Naive thymus-derived CD8-positive, alpha-beta T cell (primary cell): ENCODE measurements around the gene DSCAM. TPM values are rescaled to one million over a fixed set of nuclear protein-coding genes. Genes with fewer than 3 reads are reported as not detected.
"Not testable (repeated sequence)": the region's sequence is repeated elsewhere in the genome, so short reads cannot be mapped to it uniquely, and the experiment has no call there.

Source experiments
- ATAC-seq, 2 donors: fragments of 150-1000 bp; cut with Tn5 transposase in 1 of 2; sonication (Bioruptor Pico), chemical (Tn5 transposase) in 1 of 2; 1 replicate in 1 of 2; 2 replicates in 1 of 2; pipeline ENCODE4 v1.10.0; 2021; ENCODE audit warnings: mild to moderate bottlenecking in 2 of 2, moderate library complexity in 2 of 2
- POLR2A ChIA-PET: fragments of 350-600 bp; sonication (Branson Sonifier 250); formaldehyde crosslinking; loops from one replicate; lab custom pipeline; 2021; ENCODE audit warnings: antibody characterized with exemption; lab: Charles Lee
- DNase-seq, 10 donors: peaks; one replicate each; pipeline versions ENCODE4 v3.0.0 to v3.0.0-alpha.2; 2020 to 2022
- H3K27ac Mint-ChIP-seq, 10 donors: one replicate each; pipeline ENCODE4 v1.8.0; 2020 to 2022; ENCODE audit warnings: mild to moderate bottlenecking in 10 of 10, mixed read lengths in 10 of 10, moderate library complexity in 4 of 10, inconsistent platforms in 1 of 10
- H3K27me3 Mint-ChIP-seq, 5 donors: one replicate each; pipeline ENCODE4 v1.8.0; 2021 to 2022; ENCODE audit warnings: mixed read lengths in 5 of 5
- H3K36me3 Mint-ChIP-seq, 3 donors: one replicate each; pipeline ENCODE4 v1.8.0; 2020 to 2022; ENCODE audit warnings: mixed read lengths in 3 of 3, mild to moderate bottlenecking in 2 of 3, inconsistent platforms in 1 of 3
- H3K4me1 Mint-ChIP-seq, 4 donors: one replicate each; pipeline ENCODE4 v1.8.0; 2021 to 2022; ENCODE audit warnings: mixed read lengths in 4 of 4
- H3K4me3 Mint-ChIP-seq, 10 donors: one replicate each; pipeline ENCODE4 v1.8.0; 2020 to 2022; ENCODE audit warnings: mild to moderate bottlenecking in 10 of 10, mixed read lengths in 10 of 10, moderate library complexity in 6 of 10, inconsistent platforms in 1 of 10
- H3K9me3 Mint-ChIP-seq, 9 donors: one replicate each; pipeline ENCODE4 v1.8.0; 2020 to 2022; ENCODE audit warnings: mixed read lengths in 9 of 9, mild to moderate bottlenecking in 3 of 9, inconsistent platforms in 1 of 9, moderate library complexity in 1 of 9
- polyA plus RNA-seq, 3 donors: library from polyadenylated mRNA; unstranded; fragments of 300-500 nt; fragmentation: Illumina TruSeq; gene quantifications; one replicate each; pipeline ENCODE4 v1.2.3, GENCODE V29; 2021
- total RNA-seq, 8 experiments: library from RNA in 2 of 8; stranded (reverse) in 2 of 8; gene quantifications; one replicate each; pipeline ENCODE4 v1.2.3 and lab custom pipeline; 2021 to 2026

The DSCAM gene
- total and polyA plus RNA-seq, 5 experiments from 2014 or later = not detected

DNA sequence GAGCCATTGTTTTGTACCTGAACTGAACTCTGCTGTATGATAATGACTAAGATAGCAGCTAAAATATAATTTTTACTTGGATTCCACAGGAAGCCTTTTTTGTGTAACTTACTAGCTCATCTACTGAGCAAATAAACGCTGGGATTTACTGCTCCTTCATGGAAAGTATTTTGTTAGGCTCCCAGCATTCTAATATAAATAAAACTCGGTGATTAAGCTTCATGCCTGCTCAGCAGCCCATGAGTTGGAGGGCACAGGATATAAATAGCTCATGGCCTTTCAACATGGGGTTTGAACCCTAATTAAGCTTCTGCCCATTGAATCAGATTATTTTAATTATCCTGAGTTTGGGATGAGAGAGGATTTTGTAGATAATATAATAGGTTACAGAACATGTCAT is 799.7 kb downstream of the DSCAM start:
- POLR2A ChIA-PET = no interaction called here
- ATAC-seq (no peak), DNase-seq (no peak)
- Mint-ChIP-seq H3K27ac (no peak overlapping the region), H3K36me3 (no peaks in the 10 kb centered on the region), H3K4me1 (peaks cover 0 to 2% (median 0%) of the 10 kb centered on the region in 4 donors), H3K9me3 (peaks cover 0 to 5% (median 0%) of the 10 kb centered on the region in 9 donors), H3K27me3 (peaks cover 0 to 3% (median 0%) of the 10 kb centered on the region in 5 donors), H3K4me3 (no peak overlapping the region)

DNA sequence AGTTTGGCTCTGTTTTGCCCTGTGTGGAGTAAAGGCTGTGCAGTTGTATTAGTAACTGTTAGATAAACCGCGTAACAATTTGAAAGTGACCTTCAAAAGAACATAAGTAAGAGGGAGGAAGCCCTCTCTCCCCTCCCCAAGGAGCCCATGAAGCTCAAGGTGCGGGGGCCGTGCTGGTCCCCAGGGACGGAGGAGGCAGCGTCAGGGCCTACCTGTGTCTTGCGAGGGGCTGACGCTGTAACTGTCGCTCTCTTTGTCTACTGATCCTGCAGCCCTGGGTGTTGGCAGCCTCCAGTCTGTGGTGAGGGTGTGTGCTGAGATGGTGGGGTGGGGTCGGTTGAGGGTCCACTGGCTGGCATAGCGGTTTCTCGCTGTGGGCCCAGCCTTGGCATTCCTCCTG is 803.1 kb downstream of the DSCAM start:
- no peak overlapping the region for H3K27ac Mint-ChIP-seq
- H3K4me3 Mint-ChIP-seq = no peak overlapping the region
- H3K27me3 Mint-ChIP-seq = no peaks in the 10 kb centered on the region
- H3K36me3 Mint-ChIP-seq = no peaks in the 10 kb centered on the region
- H3K4me1 Mint-ChIP-seq = peaks cover 0 to 2% (median 0%) of the 10 kb centered on the region in 4 donors
- no peak for DNase-seq
- ATAC-seq = no peak
- POLR2A ChIA-PET = no interaction called here
- peaks cover 0 to 19% (median 2%) of the 10 kb centered on the region in 9 donors for H3K9me3 Mint-ChIP-seq

DNA sequence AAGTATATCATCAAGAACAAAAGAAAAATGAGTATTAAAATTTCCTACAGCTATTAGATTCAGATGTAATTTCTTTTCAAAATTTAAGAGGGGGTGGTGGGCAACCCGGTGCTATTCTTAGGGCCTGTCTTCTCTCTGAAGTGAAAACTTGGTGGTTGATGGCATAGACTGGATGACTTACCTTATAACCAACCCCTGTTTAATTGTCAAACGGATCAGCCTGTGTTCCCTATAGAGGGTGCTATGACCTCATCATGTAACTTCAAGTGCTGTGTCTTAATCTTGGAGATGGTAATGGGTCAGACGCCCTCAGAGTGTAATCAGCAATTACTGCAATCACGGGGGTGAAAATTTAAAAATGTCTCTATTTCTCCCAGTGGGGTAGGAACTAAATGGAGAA is 803.5 kb downstream of the DSCAM start:
- no peak for DNase-seq
- H3K27me3 Mint-ChIP-seq = no peaks in the 10 kb centered on the region
- H3K36me3 Mint-ChIP-seq = no peaks in the 10 kb centered on the region
- no peak overlapping the region for H3K4me3 Mint-ChIP-seq
- ATAC-seq = no peak
- POLR2A ChIA-PET = no interaction called here
- H3K9me3 Mint-ChIP-seq = peaks cover 0 to 20% (median 2%) of the 10 kb centered on the region in 9 donors
- H3K4me1 Mint-ChIP-seq = peaks cover 0 to 2% (median 0%) of the 10 kb centered on the region in 4 donors
- no peak overlapping the region for H3K27ac Mint-ChIP-seq

DNA sequence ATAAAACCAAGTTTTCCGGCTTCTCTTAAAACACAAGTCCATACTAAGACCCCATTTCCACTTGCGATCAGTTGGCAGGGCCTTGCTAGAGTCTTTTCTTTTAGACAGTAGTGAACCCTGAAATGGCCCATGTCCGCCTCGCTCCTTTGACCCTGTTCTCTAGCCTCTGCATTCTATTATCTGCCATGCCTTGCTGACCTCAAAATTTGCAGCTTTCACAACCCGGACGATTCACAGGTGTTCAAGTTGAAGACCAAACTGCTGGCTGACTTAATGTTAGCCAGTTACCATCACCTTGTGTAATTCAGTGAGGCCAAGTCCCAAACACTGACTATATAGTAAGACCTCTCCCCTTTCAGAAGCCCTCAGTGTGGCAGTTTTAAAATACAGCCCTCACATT is 805.5 kb downstream of the DSCAM start:
- Mint-ChIP-seq H3K4me3 (no peak overlapping the region), H3K36me3 (no peaks in the 10 kb centered on the region)
- POLR2A ChIA-PET = no interaction called here

DNA sequence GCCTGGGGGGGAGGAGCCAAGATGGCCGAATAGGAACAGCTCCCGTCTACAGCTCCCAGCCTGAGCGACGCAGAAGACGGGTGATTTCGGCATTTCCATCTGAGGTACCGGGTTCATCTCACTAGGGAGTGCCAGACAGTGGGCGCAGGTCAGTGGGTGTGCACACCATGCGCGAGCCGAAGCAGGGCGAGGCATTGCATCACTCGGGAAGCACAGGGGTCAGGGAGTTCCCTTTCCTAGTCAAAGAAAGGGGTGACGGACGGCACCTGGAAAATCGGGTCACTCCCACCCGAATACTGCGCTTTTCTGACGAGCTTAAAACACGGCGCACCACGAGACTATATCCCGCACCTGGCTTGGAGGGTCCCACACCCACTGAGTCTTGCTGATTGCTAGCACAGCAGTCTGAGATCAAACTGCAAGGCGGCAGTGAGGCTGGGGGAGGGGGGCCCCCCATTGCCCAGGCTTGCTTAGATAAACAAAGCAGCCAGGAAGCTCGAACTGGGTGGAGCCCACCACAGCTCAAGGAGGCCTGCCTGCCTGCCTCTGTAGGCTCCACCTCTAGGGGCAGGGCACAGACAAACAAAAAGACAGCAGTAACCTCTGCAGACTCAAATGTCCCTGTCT is 813.7 kb downstream of the DSCAM start:
- DNase-seq, H3K27ac Mint-ChIP-seq, POLR2A ChIA-PET, H3K4me3 Mint-ChIP-seq, ATAC-seq, H3K36me3 Mint-ChIP-seq, H3K4me1 Mint-ChIP-seq: not testable (repeated sequence)
- H3K9me3 Mint-ChIP-seq = peaks cover 0 to 14% (median 3%) of the 10 kb centered on the region in 9 donors
- H3K27me3 Mint-ChIP-seq = peaks cover 4 to 32% (median 11%) of the 10 kb centered on the region in 5 donors

More for the DNA sequence above, 805.5 kb downstream of the DSCAM start:
- Mint-ChIP-seq H3K27me3 (no peaks in the 10 kb centered on the region), H3K4me1 (peaks cover 0 to 2% (median 0%) of the 10 kb centered on the region in 4 donors), H3K27ac (no peak overlapping the region), H3K9me3 (peaks cover 0 to 20% (median 2%) of the 10 kb centered on the region in 9 donors)
- DNase-seq (no peak), ATAC-seq (no peak)

DNA sequence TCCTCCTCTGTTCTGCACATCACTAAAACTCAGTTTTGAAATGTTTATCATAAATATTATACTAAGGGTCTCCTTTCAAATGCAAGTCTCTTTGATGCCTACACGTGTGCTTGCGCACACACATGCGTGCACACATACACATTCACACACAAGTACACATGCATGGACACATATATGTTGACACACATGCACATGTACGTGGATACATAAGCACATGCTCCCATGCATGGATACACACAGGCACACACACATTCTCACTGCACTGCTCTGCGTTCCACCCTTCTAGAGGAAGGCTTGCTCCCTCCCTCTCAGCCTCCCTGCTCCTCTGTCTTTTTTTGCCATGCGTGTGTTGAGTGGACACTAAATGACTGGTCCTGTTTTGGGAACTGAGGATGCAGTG is 817.1 kb downstream of the DSCAM start:
- Mint-ChIP-seq H3K36me3 (no peaks in the 10 kb centered on the region), H3K27me3 (peaks cover 4 to 32% (median 11%) of the 10 kb centered on the region in 5 donors), H3K4me3 (no peak overlapping the region), H3K4me1 (no peaks in the 10 kb centered on the region), H3K9me3 (peaks cover 0 to 14% (median 3%) of the 10 kb centered on the region in 9 donors), H3K27ac (no peak overlapping the region)
- DNase-seq (no peak), ATAC-seq (no peak)
- POLR2A ChIA-PET = no interaction called here

DNA sequence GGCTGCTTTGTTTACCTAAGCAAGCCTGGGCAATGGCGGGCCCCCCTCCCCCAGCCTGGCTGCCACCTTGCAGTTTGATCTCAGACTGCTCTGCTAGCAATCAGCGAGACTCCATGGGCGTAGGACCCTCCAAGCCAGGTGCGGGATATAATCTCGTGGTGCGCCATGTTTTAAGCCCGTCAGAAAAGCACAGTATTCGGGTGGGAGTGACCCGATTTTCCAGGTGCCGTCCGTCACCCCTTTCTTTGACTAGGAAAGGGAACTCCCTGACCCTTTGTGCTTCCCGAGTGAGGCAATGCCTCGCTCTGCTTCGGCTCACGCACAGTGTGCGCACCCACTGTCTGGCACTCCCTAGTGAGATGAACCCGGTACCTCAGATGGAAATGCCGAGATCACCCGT is 818.6 kb downstream of the DSCAM start:
- DNase-seq, ATAC-seq, H3K36me3 Mint-ChIP-seq, H3K4me3 Mint-ChIP-seq, H3K27ac Mint-ChIP-seq, H3K4me1 Mint-ChIP-seq, POLR2A ChIA-PET: not testable (repeated sequence)
- peaks cover 4 to 32% (median 11%) of the 10 kb centered on the region in 5 donors for H3K27me3 Mint-ChIP-seq
- H3K9me3 Mint-ChIP-seq = peaks cover 0 to 14% (median 3%) of the 10 kb centered on the region in 9 donors

DNA sequence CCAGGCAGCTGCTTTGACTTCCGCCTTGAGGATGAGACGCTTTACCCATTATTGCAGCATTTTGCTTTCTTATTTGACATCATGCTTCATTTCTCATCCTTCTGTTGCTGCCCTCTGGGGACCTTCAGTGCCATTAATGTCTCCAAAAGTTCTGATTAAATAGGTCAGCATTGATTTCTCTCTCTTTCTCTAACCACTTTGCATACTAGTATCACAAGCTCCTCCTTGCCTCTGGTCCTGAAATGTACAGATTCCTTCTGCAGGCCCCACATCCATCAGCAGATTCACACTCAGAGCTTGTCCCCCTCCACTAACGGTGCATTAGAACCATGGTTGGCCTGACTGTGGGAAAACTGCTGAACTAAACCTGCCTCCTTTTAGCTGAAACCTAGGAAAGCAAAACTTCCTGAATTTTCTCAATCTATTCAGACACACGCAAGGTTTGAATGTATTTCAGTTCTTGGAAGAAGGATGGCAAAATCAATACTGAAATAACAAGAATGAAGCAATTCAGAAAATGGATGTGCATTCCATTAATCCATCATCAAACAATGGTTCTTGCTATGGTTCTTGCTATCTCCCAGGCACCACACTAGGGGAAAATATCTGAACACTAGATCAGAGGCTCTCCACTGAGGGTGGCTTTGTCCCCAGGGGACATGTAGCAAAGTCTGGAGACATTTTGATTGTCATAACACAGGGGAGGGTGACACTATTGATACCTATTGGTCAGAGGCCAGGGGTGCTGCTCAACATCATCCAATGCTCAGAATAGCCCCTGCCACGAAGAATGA is 825.2 kb downstream of the DSCAM start:
- POLR2A ChIA-PET = no interaction called here
- Mint-ChIP-seq H3K4me1 (no peaks in the 10 kb centered on the region), H3K27me3 (peaks cover 0 to 8% (median 0%) of the 10 kb centered on the region in 5 donors), H3K9me3 (peaks cover 0 to 26% (median 3%) of the 10 kb centered on the region in 9 donors), H3K27ac (no peak overlapping the region), H3K36me3 (no peaks in the 10 kb centered on the region), H3K4me3 (no peak overlapping the region)
- no peak for DNase-seq
- no peak for ATAC-seq

DNA sequence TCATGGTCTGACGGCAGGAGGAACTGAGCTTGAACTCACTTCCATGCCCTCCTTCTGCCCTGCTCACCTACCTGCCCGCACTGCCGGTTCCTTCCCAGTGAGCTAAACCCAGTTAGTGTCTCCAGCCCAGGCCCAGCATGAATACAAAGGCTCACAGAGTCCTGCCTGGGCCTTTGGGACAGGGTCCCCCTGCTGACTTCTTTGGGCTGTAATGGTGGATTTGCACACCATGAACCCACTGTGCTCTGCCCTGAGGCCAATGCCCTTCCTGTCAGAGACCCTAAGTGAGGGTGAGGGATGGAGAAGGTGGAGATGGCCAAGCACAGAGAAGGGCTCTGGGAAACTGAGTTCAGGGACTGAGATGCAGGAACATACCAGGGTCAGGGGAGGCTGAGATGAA is 826.3 kb downstream of the DSCAM start:
- Mint-ChIP-seq H3K4me1 (peaks cover 0 to 2% (median 0%) of the 10 kb centered on the region in 4 donors), H3K36me3 (no peaks in the 10 kb centered on the region), H3K9me3 (peaks cover 0 to 26% (median 3%) of the 10 kb centered on the region in 9 donors), H3K27ac (no peak overlapping the region), H3K27me3 (peaks cover 0 to 8% (median 0%) of the 10 kb centered on the region in 5 donors), H3K4me3 (no peak overlapping the region)
- ATAC-seq = no peak
- DNase-seq = no peak
- POLR2A ChIA-PET = no interaction called here

DNA sequence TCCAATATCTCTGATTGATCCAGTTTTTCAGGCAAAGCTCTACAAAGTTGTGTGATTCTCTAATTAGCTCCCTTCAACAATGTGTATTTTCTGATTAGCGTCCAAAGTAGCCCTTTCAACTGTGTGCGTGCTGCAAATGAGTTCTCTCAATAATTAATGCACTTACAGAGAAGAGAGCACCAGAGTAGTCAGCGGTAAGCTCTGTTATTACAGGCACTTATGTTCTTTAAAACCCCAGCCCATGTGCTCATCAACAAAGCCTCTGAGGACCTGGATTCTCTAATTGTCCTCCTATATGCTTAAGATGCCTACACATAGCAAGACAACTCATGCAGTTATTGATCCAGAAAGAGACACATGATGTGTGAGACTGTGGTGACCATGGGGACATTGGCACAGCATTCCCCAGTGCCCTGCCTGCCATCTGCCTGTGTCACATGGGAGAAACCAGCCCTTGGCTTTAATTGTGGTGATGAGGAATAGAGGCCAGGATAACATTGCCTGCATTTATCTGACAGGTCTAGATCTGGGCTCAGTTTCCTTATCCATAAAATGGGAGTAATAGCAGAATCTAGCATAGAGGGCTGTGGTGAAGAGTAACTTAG is 828.0 kb downstream of the DSCAM start:
- ATAC-seq = no peak
- POLR2A ChIA-PET = no interaction called here
- H3K9me3 Mint-ChIP-seq = peaks cover 0 to 37% (median 7%) of the 10 kb centered on the region in 9 donors

DNA sequence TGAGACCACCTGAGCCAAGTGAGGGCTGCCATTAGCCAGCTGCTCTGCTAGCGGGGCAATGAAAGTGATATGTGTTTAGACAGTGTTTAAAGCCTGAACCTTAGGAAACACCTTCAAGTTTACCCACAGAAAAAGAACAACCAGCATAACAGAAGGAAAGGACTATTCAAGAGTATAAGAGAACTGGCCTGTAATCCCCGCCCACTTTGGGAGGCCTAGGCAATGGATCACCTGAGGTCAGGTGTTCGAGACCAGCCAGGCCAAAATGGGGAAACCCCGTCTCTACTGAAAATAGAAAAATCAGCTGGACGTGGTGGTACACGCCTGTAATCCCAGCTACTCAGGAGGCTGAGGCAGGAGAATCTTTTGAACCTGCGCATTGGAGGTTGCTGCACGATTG is 830.3 kb downstream of the DSCAM start:
- no peaks in the 10 kb centered on the region for H3K36me3 Mint-ChIP-seq
- H3K27me3 Mint-ChIP-seq = peaks cover 0 to 8% (median 0%) of the 10 kb centered on the region in 5 donors
- peaks cover 0 to 35% (median 7%) of the 10 kb centered on the region in 9 donors for H3K9me3 Mint-ChIP-seq
- peaks cover 0 to 4% (median 0%) of the 10 kb centered on the region in 4 donors for H3K4me1 Mint-ChIP-seq
- no peak overlapping the region for H3K27ac Mint-ChIP-seq
- no peak for ATAC-seq
- no peak for DNase-seq
- POLR2A ChIA-PET = interaction anchor here (0.7 kb wide), 1 partner anchor 90 kb away, joined by 6 read pairs; no protein-coding TSS in a partner anchor
- no peak overlapping the region for H3K4me3 Mint-ChIP-seq

More for the DNA sequence above, 828.0 kb downstream of the DSCAM start:
- Mint-ChIP-seq H3K36me3 (no peaks in the 10 kb centered on the region), H3K4me1 (peaks cover 0 to 4% (median 0%) of the 10 kb centered on the region in 4 donors), H3K4me3 (peak overlapping the region in 1 of 10 donors; percentile 10), H3K27me3 (peaks cover 0 to 8% (median 0%) of the 10 kb centered on the region in 5 donors), H3K27ac (no peak overlapping the region)
- DNase-seq = no peak

DNA sequence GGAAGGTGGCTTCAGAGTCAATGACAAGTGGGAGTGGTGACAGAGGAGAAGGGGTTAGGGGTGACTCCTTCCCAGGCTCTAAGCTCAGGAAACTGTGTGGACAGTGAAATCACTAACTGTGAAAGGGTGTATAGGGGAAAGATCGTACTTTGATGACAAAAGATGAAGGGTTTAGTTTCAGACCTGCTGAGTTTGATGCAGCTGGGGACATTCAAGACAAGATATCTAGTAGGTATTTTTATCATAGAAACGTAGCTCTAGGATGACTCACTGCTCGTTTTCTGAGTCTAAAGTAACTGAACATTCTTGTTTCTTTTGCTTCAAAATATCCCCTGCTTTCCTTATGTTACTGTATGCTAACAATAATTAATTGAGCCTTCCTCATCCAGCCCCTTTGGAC is 830.7 kb downstream of the DSCAM start:
- H3K27ac Mint-ChIP-seq = no peak overlapping the region
- H3K36me3 Mint-ChIP-seq = peaks cover 0 to 4% (median 0%) of the 10 kb centered on the region in 3 donors
- peaks cover 0 to 4% (median 0%) of the 10 kb centered on the region in 4 donors for H3K4me1 Mint-ChIP-seq
- H3K9me3 Mint-ChIP-seq = peaks cover 0 to 30% (median 7%) of the 10 kb centered on the region in 9 donors
- DNase-seq (no peak), ATAC-seq (no peak)
- peaks cover 0 to 8% (median 0%) of the 10 kb centered on the region in 5 donors for H3K27me3 Mint-ChIP-seq
- no peak overlapping the region for H3K4me3 Mint-ChIP-seq
- POLR2A ChIA-PET = interaction anchor here (0.7 kb wide), 1 partner anchor 90 kb away, joined by 6 read pairs; no protein-coding TSS in a partner anchor
